ENCODE data around the gene IFNGR2.
"Not testable (repeated sequence)": the region's sequence is repeated elsewhere in the genome, so short reads cannot be mapped to it uniquely, and the experiment has no call there.

The IFNGR2 gene

DNA sequence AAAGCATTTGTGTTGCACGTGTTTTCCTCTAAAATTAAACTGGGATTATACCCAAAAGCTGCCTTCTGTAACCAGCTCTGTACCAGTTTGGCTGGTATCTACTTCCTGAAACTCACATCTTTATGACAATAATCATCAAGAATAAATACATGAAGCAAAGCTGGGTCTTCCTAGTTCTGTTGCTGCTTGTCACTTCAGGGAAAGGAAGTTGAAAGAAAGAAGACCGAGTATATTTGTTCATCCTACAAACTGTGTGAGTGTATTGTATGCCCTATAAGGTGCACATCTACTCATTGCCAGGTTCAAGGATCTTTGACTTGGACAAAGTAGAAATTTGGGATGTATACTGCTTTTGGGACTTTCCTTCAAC lies 29.1 kb upstream of the IFNGR2 start:
- DNase-seq, result no peak
- intact Hi-C loops (cut with DNase I), result no loop called here

DNA sequence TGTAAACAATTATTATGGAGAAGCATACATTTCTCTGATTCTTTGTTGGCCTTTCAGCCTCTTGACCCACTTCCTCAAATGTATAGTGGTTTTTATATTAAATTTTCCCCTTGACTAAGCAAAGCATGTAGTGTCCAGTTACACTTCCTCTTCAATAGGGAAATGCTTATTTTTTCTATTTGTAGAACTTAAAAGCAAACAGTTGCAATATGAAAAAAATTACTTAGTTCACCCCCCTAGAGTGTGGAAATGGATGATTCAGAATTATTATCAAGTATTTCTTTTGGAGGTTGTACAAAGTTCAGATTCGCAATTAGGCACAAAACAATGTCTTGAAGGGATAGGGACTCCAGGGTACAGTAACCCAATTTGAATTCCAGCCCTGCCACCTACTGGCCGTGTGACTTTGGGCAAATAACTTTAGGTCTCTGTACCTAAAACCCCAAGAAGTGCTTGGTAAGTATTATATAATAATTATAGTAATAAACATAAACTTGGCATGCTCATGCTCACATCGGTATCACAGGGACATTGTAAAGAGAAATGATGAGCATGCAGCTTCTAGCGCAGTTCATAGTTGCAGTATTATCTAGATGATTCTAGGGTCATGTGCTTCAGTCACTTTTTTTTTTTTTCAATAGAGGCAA lies 28.6 kb upstream of the IFNGR2 start:
- intact Hi-C loops (cut with DNase I), result no loop called here
- peak in 28 of 42 donors; percentile 26 to 66 (median 48) for DNase-seq

DNA sequence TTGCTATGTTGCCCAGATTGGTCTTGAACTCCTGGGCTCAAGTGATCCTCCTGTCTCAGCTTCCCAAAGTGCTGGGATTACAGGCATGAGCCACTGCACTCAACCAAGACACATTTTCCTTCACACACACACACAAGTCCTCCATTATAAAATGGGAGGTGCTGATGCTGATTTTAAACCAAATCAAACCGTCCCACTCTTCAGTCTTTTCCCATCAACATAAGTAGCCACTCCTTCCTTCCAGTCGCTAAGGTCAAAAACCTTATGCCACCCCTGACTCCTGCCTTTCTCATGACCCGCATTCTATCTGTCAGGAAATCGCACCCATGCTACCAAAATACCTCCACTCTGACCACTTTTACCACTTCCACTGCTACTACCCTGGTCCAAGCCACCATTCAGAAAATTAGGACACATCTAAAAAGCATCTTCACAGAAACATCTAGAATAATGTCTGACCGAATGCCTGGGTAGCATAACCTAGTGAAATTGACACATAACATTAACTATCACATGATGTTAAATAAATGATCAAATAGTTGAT lies 28.0 kb upstream of the IFNGR2 start:
- no peak for DNase-seq
- intact Hi-C loops (cut with DNase I), result no loop called here

DNA sequence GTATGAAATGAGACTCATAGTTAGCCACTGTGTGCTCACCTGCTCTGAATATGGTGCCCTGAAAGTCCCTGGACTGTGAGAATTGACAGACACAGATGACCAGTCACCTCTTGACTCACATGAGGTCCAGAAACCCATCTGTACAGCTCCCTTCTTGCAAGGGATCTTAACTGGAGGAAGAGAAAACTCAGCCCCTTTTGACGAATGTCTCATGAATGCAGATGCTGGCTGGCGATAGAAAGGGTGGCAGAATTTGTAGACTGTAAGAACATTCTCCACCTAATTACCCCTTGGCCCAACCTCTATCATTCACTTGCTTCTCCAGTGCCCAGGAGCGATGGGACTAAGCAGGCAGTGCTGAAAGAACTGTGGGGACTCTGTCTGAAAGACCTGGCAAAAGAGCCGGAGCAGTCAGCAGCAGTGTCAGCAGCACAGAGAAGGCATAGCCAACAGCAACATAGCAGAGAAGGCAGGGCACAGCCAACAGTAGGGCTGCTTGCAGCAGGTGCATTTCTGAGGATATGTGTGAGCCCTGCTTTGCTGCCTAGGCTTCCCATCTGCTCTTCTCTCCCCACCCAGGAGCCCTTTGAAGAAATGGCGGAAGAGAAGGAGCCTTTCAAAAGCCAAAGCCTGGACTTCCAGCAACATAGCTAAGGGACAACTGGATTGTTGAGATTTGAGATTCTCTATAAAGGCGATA lies 25.8 kb upstream of the IFNGR2 start:
- intact Hi-C loops (cut with DNase I), result no loop called here
- peak in 6 of 42 donors; percentile 11 to 42 (median 24) for DNase-seq

DNA sequence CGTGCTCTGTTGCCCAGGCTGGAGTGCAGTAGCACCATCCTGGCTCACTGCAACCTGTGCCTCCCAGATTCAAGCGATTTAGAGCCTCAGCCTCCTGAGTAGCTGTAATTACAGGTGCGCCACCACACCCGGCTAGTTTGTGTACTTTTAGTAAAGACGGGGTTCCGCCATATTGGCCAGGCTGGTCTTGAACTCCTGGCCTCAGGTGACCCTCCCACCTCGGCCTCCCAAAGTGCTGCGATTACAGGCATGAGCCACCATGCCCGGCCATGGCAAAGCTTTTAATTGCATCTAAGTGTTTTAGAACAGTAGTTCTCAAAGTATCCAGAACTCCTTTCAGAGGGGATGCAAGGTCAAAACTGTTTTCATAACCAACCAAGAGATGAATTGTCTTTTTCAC lies 25.1 kb upstream of the IFNGR2 start:
- intact Hi-C loops (cut with DNase I), result no loop called here
- no peak for DNase-seq

DNA sequence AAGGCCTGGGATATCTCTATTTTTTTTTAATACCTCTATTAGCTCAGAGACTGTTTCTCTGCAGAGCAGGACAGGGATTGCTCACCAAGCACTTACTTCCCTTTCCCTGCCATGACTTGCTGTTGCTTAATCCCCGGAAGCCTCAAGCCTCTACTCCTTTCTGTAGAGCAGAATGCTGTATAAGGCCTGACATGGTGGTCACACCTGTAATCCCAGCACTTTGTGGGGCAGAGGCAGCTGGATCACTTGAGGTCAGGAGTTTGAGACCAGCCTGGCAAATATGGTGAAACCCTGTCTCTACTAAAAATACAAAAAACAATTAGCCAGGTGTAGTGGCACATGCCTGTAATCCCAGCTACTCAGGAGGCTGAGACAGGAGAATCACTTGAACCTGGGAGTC lies 23.3 kb upstream of the IFNGR2 start:
- intact Hi-C loops (cut with DNase I), result not testable (repeated sequence)
- DNase-seq, result peak in 11 of 42 donors; percentile 14 to 55 (median 40)

DNA sequence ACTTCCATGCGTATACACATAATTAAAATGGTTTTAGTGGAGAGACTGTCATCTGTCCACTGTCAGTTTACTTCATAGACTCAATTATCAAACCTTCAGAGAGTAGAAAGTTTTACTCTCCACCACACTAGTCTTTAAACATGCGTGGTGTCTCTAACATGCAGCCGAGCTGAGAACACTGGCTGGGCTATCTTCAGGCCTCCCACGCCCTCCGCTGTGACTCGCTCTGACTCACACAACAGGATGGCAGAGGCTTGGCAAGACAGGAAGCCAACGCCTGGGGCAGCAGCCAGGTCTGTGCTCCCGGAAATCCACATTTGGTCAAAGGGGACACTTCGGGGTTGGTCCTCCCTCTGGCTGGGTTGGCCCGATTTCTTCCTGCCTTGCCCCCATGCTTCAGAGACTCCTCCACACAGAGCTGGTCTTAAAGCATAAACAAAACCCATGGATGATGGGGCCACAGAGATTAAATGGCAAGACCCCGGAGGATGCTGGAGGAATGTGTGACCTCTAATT lies 22.7 kb upstream of the IFNGR2 start:
- intact Hi-C loops (cut with DNase I), result no loop called here

DNA sequence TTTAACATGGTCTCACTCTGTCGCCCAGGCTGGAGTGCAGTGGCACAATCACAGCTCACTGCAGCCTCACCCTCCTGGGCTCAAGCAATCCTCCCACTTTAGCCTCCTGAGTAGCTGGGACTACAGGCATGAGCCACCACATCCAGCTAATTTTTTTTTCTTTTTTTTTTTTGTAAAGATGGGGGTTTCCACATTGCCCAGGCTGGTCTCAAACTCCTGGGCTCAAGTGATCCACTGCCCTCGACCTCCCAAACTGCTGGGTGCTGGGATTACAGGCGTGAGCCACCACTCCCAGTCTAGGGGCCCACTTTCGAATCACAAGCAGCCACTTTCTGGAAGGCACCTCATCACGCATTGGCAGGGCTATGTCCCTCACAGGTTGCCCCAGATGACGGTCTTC lies 21.8 kb upstream of the IFNGR2 start:
- DNase-seq; intact Hi-C loops (cut with DNase I): not testable (repeated sequence)

More for the DNA sequence above, 22.7 kb upstream of the IFNGR2 start:
- peak; percentile 54 to 93 (median 78) for DNase-seq

DNA sequence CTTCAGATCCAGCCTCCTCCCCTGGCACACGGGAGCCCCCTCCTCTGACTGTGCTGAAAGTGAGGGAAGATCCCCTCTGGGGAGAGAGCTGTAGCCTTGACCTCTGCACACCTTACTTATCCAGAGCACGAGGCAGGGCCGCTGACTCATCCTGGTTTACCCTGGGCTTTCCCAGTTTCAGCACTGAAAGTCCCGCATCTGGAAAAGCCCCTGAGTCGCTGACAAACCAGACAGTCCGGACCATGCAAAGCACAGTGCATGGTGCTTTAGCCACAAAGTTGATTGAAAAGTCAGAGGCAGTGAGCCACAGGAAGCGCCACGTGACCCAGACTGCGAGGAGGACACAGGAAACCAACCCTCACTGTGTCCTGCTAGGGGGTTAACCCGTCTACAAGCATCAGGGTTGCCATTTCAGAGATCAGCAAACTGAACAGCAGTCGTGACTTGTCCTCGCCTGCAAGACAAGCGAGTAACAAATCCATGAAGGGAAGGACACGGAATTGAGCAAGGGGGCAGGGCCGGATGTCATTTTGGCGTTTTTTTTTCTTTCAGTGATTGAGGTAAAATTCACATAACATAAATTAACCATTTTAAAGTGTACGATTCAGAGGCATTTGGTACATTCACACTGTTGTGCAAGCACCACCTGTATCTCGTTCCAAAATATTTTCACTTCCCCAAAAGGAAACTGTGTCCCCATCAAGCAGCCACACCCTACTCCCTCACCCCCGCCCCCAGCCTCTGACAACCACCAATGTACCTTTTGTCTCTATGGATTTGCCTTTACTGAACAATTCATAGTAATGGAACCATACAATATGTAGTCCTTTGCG lies 19.9 kb upstream of the IFNGR2 start:
- intact Hi-C loops (cut with DNase I), result no loop called here

DNA sequence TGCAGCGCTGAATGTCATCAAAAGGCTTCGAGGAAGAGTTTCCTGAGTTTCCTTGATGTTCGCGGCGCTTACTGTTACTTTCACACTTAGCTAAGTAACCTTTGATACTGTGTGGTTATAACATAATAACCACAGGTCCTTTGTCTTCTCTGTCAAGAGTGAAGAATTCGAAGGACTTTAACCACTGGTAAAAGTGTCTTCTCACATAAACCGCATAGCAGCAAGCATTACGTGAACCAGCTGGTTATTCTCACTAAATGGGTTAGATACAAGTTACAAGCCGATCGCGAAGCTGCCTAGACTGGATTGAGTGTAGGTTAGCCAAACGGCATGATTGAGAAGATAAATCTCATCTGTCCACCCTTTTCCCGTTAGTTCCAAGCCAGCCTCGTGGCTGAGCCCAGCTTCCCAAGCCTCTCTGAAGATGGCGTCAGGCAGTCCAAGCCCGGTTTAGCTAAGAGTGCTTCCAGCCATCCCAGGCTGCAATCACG lies 18.3 kb upstream of the IFNGR2 start:
- intact Hi-C loops (cut with DNase I), result no loop called here
- DNase-seq, result no peak

More for the DNA sequence above, 19.9 kb upstream of the IFNGR2 start:
- peak in 21 of 42 donors; percentile 10 to 64 (median 24) for DNase-seq

DNA sequence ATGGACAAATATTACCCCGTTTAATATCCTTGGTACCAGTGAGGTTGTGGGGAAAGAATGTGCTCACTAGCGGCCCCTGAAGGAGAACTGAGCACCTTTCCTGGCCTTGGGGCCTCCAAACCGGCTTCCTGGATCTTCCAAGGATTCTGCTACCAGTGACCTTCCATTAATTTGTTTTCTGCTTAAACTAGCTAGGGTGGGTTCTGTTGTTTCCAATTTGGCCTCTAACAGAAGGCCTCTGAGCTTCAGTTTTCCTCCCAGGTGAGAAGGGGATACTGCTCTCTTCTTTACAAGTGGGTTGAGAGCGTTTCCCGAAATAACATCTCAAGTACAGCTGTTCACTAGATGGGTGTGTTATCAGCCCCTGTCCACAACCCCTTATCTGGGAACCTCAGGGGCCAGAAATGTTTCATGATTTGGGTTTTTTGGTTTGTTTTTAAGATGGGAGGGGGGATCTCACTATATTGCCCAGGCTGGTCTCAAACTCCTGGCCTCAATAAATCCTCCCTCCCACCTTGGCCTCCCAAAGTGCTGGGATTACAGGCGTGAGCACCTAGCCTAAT lies 16.9 kb upstream of the IFNGR2 start:
- DNase-seq, result no peak
- intact Hi-C loops (cut with DNase I), result no loop called here

DNA sequence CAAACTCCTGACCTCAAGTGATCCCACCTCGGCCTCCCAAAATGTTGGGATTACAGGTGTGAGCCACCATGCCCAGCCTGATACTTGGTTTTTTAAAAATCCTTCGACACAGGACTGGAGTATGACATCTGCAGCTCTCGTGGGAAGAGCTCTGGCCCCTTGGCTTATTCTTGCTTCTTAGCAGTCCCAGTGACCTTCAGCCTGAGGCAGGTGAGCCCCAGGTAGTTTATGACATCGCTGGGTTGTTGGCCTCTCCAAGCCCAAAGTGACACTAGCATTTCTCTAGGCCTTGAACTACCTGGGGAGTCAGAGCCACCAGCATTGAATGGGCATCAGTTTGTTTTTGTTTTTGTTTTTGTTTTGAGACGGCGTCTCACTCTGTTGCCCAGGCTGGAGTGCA lies 15.9 kb upstream of the IFNGR2 start:
- intact Hi-C loops (cut with DNase I), result no loop called here
- no peak for DNase-seq

DNA sequence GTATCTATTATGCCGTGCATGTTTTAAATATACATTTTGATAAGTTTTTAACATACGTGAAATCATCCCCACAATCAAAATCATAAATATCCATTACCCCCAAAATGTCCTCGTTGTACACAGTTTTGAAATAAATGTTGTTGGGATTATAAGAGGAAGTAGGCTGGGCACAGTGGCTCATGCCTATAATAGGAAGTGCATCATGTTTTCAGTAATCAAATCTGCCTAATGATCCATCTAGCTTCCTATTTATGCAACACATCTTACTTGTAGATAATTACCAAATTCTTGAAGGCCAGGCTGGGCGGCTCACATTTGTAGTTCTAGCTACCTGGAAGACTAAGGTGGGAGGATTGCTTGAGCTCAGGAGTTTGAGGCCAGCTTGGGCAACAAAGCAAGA lies 15.0 kb upstream of the IFNGR2 start:
- intact Hi-C loops (cut with DNase I), result no loop called here
- DNase-seq, result no peak

DNA sequence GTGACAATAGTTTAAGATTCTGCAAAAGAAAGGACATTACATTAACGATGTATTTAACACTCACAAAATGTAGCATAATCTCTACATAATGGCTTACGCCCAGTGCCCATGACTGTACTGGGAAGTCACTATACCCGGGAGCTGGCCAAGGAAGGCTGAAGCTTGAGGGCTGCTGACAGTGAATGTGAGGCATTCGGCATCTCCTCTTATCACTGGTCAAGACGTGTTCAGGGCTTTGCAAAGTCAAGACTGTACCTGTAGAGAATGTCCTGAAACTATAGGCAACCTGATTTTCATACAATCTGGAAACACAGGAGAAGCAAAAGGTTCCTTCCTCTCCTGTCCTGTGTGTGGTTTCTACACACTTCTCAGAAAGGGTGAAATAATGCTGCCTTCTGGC lies 12.7 kb upstream of the IFNGR2 start:
- intact Hi-C loops (cut with DNase I), result no loop called here
- no peak for DNase-seq

DNA sequence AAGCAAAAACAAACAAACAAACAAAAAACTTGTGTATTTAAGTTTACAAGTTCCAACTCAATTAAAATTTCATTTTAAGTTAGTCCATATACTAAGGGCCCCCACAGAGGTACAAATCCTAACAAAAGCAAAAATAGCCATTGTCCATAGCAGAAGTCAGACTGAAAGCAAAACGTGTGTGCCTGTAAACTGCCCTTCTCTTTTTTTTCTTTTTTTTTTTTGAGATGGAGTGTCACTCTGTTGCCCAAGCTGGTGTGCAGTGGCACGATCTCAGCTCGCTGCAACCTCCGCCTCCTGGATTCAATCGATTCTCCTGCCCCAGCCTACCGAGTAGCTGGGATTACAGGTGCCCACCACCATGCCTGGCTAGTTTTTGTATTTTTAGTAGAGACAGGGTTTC lies 11.6 kb upstream of the IFNGR2 start:
- intact Hi-C loops (cut with DNase I), result no loop called here
- no peak for DNase-seq

DNA sequence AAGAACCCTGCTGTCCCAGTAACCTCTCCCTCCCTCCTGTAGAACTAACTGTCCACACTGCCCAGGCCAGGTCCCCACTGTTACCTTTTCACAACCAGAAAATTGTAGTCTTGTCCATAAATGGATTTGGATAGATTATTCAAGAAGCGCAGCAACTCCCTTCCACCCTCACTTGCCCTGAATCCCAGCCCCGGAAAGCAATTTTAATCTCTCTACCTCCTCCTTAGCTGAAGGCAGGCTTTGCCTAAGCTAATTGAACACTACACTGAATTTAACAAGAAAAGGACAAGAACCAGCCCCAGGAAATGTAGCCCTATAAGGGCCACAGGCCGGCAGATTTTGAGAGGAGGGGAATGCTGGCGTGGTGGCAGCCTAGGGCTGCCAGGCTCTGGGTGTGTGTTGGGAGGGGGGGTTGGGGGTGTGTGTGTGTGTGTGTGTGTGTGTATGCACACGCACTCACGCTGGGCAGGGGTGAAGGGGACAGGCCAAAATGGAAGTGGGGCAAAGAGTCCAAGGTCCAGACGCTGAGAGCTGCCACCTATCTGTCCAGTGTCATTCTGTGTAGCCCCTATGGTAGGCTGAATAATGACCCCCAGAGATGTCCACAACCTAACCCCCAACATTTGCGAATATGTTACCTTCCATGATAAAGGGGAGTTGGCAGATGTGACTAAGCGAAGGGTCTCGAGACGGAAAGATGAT lies 10.8 kb upstream of the IFNGR2 start:
- peak in 6 of 42 donors; percentile 17 to 61 (median 40) for DNase-seq
- intact Hi-C loops (cut with DNase I), result no loop called here

DNA sequence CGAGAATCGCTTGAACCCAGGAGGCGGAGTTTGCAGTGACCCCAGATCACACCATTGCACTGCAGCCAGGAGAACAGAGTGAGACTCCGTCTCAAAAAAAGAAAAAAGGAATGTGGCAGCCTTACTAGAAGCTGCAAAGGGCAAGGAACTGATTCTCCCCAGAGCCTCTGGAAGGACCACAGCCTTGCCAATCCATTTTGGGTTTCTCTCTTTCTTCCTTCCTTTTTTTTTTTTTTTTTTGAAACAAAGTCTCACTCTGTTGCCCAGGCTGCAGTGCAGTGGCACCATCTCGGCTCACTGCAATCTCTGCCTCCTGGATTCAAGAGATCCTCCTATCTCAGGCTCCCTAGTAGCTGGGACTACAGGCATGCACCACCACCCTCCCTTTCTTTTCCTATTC lies 9.9 kb upstream of the IFNGR2 start:
- DNase-seq, result no peak
- intact Hi-C loops (cut with DNase I), result no loop called here

DNA sequence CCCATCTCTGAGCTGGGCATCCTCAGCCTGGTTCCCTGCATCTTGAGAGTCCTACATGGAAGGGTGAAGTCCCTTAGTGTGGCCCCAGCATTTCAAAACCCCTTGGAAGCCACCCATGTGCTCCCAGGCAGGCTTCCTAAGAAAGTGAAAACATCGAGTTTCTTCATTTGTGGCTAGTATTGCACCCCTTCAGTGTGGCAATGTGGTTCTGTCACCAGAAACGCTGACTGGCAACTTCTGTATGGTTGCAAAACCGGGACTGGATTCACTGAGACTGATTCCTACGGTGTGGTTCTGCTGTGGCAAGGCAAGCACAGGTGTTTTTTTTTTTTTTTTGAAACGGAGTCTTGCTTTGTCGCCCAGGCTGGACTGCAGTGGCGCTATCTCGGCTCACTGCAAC lies 9.0 kb upstream of the IFNGR2 start:
- DNase-seq, result peak in 12 of 42 donors; percentile 9 to 56 (median 30)

More for the DNA sequence above, 9.0 kb upstream of the IFNGR2 start:
- intact Hi-C loops (cut with DNase I), result no loop called here
